Measurements from ENCODE around the gene NTNG1. TPM values are rescaled to one million over a fixed set of nuclear protein-coding genes. Genes with fewer than 3 reads are reported as not detected.

NTNG1 gene
- total RNA-seq, 1 experiment from 2014 or later: 2.3 TPM

DNA sequence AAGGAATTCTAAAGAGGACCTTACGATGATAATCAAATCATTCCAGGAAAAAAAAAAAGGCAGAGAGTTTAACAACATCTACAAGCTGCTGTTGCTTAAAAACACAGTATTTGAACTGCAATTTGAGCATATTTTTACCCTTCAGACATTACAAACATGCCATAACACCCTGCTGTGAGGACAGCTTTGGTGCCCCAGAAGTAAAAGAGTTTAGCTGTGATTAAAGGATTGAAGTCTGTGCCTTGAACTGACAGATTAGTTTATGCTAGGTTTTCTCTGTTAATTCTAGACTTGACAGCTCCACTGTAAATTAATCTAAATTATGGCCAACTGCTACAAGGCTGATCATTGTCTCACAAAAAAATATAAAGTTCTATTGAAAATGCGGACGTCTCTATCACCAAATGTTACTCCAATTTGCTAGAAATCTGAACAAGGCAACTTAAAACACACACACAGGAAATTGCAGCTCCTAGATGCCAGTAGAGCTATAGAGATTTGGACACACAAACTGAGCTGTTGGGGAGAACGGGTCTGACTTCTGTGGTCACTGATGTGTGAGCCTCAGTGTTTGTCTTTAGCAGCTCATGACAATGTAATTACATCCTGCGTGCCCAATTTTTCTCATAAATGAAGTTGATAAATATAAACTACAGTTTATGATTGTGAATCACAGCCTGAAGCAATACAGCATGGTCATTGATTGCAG lies 217.9 kb downstream of the NTNG1 start:
- Mint-ChIP-seq H3K27me3 (ENCODE audit: low read depth) (no peaks in the 10 kb centered on the region), H3K4me1 (peaks cover 26% of the 10 kb centered on the region), H3K9me3 (peaks cover 9% of the 10 kb centered on the region), H3K4me3 (no peak overlapping the region), H3K36me3 (peaks cover 8% of the 10 kb centered on the region), H3K27ac (no peak overlapping the region)
- ATAC-seq: peak; percentile 52
- CTCF ChIA-PET: interaction anchor here (1.2 to 1.5 kb wide), 3 partner anchors 73 to 171 kb away, joined by 3 to 5 read pairs (median 4); no protein-coding TSS in a partner anchor
- TF ChIP-seq IRF2 (CRISPR knock-in tag; IDR thresholded peaks at IDR 0.05; ENCODE audit: borderline replicate concordance, low read depth) (no peak), ZNF263 (CRISPR knock-in tag; IDR thresholded peaks at IDR 0.05; ENCODE audit: low read depth) (no peak), PRRX2 (CRISPR knock-in tag; IDR thresholded peaks at IDR 0.05) (no peak), OVOL2 (CRISPR knock-in tag; IDR thresholded peaks at IDR 0.05; ENCODE audit: borderline replicate concordance) (no peak), ZNF138 (CRISPR knock-in tag; conservative IDR thresholded peaks at IDR 0.05) (no peak), KAT7 (CRISPR knock-in tag; IDR thresholded peaks at IDR 0.05; ENCODE audit: borderline replicate concordance) (no peak), ZNF396 (CRISPR knock-in tag; IDR thresholded peaks at IDR 0.05; ENCODE audit: borderline replicate concordance) (no peak), ZNF232 (CRISPR knock-in tag; IDR thresholded peaks at IDR 0.05) (no peak), JAZF1 (CRISPR knock-in tag; IDR thresholded peaks at IDR 0.05) (no peak), NFYB (CRISPR knock-in tag; conservative IDR thresholded peaks at IDR 0.05; ENCODE audit: low read depth) (no peak), ZNF219 (CRISPR knock-in tag; IDR thresholded peaks at IDR 0.05; ENCODE audit: borderline replicate concordance) (no peak), NFE2L1 (CRISPR knock-in tag; IDR thresholded peaks at IDR 0.05) (no peak)
- TF ChIP-seq, protein P1, sequence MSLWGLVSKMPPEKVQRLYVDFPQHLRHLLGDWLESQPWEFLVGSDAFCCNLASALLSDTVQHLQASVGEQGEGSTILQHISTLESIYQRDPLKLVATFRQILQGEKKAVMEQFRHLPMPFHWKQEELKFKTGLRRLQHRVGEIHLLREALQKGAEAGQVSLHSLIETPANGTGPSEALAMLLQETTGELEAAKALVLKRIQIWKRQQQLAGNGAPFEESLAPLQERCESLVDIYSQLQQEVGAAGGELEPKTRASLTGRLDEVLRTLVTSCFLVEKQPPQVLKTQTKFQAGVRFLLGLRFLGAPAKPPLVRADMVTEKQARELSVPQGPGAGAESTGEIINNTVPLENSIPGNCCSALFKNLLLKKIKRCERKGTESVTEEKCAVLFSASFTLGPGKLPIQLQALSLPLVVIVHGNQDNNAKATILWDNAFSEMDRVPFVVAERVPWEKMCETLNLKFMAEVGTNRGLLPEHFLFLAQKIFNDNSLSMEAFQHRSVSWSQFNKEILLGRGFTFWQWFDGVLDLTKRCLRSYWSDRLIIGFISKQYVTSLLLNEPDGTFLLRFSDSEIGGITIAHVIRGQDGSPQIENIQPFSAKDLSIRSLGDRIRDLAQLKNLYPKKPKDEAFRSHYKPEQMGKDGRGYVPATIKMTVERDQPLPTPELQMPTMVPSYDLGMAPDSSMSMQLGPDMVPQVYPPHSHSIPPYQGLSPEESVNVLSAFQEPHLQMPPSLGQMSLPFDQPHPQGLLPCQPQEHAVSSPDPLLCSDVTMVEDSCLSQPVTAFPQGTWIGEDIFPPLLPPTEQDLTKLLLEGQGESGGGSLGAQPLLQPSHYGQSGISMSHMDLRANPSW (CRISPR knock-in tag; conservative IDR thresholded peaks at IDR 0.05; ENCODE audit: low read depth): no peak
- TF ChIP-seq, protein P2, sequence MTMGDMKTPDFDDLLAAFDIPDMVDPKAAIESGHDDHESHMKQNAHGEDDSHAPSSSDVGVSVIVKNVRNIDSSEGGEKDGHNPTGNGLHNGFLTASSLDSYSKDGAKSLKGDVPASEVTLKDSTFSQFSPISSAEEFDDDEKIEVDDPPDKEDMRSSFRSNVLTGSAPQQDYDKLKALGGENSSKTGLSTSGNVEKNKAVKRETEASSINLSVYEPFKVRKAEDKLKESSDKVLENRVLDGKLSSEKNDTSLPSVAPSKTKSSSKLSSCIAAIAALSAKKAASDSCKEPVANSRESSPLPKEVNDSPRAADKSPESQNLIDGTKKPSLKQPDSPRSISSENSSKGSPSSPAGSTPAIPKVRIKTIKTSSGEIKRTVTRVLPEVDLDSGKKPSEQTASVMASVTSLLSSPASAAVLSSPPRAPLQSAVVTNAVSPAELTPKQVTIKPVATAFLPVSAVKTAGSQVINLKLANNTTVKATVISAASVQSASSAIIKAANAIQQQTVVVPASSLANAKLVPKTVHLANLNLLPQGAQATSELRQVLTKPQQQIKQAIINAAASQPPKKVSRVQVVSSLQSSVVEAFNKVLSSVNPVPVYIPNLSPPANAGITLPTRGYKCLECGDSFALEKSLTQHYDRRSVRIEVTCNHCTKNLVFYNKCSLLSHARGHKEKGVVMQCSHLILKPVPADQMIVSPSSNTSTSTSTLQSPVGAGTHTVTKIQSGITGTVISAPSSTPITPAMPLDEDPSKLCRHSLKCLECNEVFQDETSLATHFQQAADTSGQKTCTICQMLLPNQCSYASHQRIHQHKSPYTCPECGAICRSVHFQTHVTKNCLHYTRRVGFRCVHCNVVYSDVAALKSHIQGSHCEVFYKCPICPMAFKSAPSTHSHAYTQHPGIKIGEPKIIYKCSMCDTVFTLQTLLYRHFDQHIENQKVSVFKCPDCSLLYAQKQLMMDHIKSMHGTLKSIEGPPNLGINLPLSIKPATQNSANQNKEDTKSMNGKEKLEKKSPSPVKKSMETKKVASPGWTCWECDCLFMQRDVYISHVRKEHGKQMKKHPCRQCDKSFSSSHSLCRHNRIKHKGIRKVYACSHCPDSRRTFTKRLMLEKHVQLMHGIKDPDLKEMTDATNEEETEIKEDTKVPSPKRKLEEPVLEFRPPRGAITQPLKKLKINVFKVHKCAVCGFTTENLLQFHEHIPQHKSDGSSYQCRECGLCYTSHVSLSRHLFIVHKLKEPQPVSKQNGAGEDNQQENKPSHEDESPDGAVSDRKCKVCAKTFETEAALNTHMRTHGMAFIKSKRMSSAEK (CRISPR knock-in tag; IDR thresholded peaks at IDR 0.05; ENCODE audit: borderline replicate concordance): no peak
- TF ChIP-seq, protein P3, sequence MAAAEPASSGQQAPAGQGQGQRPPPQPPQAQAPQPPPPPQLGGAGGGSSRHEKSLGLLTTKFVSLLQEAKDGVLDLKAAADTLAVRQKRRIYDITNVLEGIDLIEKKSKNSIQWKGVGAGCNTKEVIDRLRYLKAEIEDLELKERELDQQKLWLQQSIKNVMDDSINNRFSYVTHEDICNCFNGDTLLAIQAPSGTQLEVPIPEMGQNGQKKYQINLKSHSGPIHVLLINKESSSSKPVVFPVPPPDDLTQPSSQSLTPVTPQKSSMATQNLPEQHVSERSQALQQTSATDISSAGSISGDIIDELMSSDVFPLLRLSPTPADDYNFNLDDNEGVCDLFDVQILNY (CRISPR knock-in tag; IDR thresholded peaks at IDR 0.05): no peak
- TF ChIP-seq, protein P4, sequence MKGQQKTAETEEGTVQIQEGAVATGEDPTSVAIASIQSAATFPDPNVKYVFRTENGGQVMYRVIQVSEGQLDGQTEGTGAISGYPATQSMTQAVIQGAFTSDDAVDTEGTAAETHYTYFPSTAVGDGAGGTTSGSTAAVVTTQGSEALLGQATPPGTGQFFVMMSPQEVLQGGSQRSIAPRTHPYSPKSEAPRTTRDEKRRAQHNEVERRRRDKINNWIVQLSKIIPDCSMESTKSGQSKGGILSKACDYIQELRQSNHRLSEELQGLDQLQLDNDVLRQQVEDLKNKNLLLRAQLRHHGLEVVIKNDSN (CRISPR knock-in tag; IDR thresholded peaks at IDR 0.05): no peak
- TF ChIP-seq, protein P5, sequence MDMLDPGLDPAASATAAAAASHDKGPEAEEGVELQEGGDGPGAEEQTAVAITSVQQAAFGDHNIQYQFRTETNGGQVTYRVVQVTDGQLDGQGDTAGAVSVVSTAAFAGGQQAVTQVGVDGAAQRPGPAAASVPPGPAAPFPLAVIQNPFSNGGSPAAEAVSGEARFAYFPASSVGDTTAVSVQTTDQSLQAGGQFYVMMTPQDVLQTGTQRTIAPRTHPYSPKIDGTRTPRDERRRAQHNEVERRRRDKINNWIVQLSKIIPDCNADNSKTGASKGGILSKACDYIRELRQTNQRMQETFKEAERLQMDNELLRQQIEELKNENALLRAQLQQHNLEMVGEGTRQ (CRISPR knock-in tag; IDR thresholded peaks at IDR 0.05): no peak
- no peak for DNase-seq (ENCODE audit: low spot score)
- POLR2A ChIA-PET: no interaction called here

Measured in WTC11 (cell line).